ENCODE measurements around the gene CFAP54. TPM values are rescaled to one million over a fixed set of nuclear protein-coding genes. Genes with fewer than 3 reads are reported as not detected.
"Not testable (repeated sequence)": the region's sequence is repeated elsewhere in the genome, so short reads cannot be mapped to it uniquely, and the experiment has no call there.

CFAP54 gene
- polyA plus RNA-seq, 4 donors = 0.10 to 0.31 TPM; not detected in 2

DNA sequence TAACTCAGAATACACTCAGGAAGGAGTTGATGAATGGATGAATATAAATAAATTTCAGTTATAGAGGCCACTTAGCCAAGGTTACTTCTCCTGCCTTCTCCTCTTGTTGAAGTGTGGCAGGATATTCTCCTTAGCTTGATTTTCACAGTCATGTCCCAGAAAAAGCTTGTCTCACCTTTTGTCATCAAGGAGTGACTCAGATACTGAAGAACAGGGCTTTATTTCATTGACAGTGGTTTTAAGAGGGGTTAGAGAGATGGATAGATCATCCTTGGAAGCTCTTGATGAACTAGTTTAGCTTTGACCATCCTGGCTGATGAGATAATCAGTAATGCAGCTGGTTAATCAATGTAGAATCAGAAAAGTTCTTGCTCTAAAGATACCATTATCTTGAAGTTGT is 35.0 kb upstream of the CFAP54 start:
- Histone ChIP-seq H3K27ac (ENCODE audit: low read depth in 1 of 3, low read length in 2 of 3) (no peak overlapping the region), H3K4me1 (ENCODE audit: control insufficient read depth in 3 of 3, insufficient read depth in 2 of 3, low read depth in 1 of 3, low read length in 2 of 3) (no peaks in the 10 kb centered on the region), H3K4me3 (ENCODE audit: low read depth in 1 of 3, low read length in 3 of 3) (no peak overlapping the region), H3K9me3 (ENCODE audit: control insufficient read depth in 2 of 2, insufficient read depth in 1 of 2, low read depth in 1 of 2, low read length in 1 of 2) (no peaks in the 10 kb centered on the region), H3K27me3 (ENCODE audit: control insufficient read depth in 3 of 3, insufficient read depth in 3 of 3, low read length in 3 of 3) (no peaks in the 10 kb centered on the region), H3K36me3 (ENCODE audit: control insufficient read depth in 3 of 3, insufficient read depth in 2 of 3, low read depth in 1 of 3, low read length in 3 of 3) (no peaks in the 10 kb centered on the region)
- FAIRE-seq = no peak
- DNase-seq = no peak

DNA sequence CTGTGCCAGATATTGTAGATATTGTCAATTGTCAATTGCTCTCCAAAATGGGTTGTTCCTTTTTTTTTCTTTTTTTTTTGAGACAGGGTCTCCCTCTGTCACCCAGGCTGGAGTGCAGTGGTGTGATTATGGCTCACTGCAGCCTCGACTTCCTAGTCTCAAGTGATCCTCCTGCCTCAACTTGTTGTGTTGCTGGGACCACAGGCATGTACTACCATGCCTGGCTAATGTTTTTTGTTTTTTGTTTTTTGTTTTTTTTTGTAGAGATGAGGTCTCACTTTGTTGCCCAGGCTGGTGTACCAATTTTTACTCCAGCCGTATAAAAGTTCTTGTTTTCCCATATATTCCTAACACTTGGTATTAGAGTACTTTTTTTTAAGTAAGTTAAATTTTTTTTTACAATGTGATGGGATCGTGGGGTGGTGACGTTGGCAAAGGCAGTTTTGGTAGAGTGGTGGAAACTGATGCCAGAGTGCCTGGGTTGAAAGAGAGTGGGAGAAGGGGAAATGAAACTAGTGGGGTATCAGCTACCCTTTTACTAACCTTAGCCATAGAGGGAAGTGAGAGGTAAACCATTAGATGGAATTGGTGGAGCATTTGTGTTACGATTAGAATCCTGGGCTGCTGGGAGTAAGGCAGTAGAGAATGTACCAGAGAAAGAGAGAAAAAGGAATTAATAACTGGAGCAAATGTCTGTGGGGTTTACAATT is 33.0 kb upstream of the CFAP54 start:
- FAIRE-seq (no peak), DNase-seq (no peak)
- Histone ChIP-seq H3K4me1 (ENCODE audit: control insufficient read depth in 3 of 3, insufficient read depth in 2 of 3, low read depth in 1 of 3, low read length in 2 of 3) (no peaks in the 10 kb centered on the region), H3K27ac (ENCODE audit: low read depth in 1 of 3, low read length in 2 of 3) (no peak overlapping the region), H3K4me3 (ENCODE audit: low read depth in 1 of 3, low read length in 3 of 3) (no peak overlapping the region), H3K9me3 (ENCODE audit: control insufficient read depth in 2 of 2, insufficient read depth in 1 of 2, low read depth in 1 of 2, low read length in 1 of 2) (no peaks in the 10 kb centered on the region), H3K36me3 (ENCODE audit: control insufficient read depth in 3 of 3, insufficient read depth in 2 of 3, low read depth in 1 of 3, low read length in 3 of 3) (no peaks in the 10 kb centered on the region), H3K27me3 (ENCODE audit: control insufficient read depth in 3 of 3, insufficient read depth in 3 of 3, low read length in 3 of 3) (no peaks in the 10 kb centered on the region)
- 78 to 83% (median 81%) methylated on average over 5 of the region's 5 CpGs for WGBS, 3 donors

DNA sequence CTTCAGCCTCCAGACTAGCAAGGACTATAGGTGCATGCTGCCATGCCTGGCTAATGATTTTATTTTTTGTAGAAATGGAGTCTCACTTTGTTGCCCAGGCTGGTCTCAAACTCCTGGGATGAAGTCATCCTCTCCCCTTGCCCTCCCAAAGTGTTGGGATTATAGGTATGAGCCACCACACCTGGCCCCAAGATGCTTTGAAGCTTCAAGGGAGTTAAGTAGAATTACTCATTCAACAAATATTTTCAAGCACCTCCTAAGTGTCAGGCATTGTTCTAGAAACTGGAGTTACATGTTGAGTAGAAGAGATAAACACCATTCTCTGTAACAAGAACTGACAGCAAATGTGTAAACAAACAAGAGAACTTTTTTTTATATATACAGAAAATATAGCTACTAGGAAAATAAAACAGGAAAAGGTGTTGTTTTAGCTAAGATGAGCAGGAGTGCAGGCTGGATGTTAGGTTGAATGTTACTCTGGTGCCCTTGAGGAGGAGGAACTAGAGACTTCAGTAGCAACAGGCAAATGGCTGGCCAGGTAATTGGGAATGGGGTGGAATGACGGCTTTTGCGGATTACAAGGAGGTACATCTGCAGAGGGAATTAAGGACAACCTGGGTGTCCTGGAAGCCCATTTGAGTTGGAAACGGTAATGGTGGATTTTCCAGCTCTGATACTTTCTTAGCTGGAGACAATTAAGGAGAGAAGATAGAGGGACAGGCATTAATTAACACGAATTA is 32.0 kb upstream of the CFAP54 start:
- Histone ChIP-seq H3K4me1 (ENCODE audit: control insufficient read depth in 3 of 3, insufficient read depth in 2 of 3, low read depth in 1 of 3, low read length in 2 of 3) (no peaks in the 10 kb centered on the region), H3K36me3 (ENCODE audit: control insufficient read depth in 3 of 3, insufficient read depth in 2 of 3, low read depth in 1 of 3, low read length in 3 of 3) (no peaks in the 10 kb centered on the region), H3K4me3 (ENCODE audit: low read depth in 1 of 3, low read length in 3 of 3) (no peak overlapping the region), H3K27me3 (ENCODE audit: control insufficient read depth in 3 of 3, insufficient read depth in 3 of 3, low read length in 3 of 3) (no peaks in the 10 kb centered on the region), H3K27ac (ENCODE audit: low read depth in 1 of 3, low read length in 2 of 3) (no peak overlapping the region), H3K9me3 (ENCODE audit: control insufficient read depth in 2 of 2, insufficient read depth in 1 of 2, low read depth in 1 of 2, low read length in 1 of 2) (no peaks in the 10 kb centered on the region)
- no peak for DNase-seq
- WGBS, 3 donors = 78 to 90% (median 89%) methylated on average over 4 of the region's 4 CpGs
- FAIRE-seq = no peak

DNA sequence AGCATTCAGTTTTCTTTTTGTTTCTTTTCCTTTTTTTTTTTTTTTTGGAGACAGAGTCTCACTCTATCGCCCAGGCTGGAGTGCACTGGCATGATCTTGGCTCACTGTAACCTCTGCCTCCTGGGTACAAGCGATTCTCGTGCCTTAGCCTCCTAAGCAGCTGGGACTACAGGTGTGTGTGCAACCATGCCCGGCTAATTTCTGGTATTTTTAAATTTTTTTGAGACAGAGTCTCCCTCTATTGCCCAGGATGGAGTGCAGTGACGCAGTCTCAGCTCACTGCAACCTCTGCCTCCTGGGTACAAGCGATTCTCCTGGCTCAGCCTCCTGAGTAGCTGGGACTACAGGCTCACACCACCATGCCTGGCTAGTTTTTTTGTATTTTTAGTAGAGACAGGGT is 30.1 kb upstream of the CFAP54 start:
- H3K27me3 ChIP-seq (ENCODE audit: control insufficient read depth in 3 of 3, insufficient read depth in 3 of 3, low read length in 3 of 3); DNase-seq; H3K4me1 ChIP-seq (ENCODE audit: control insufficient read depth in 3 of 3, insufficient read depth in 2 of 3, low read depth in 1 of 3, low read length in 2 of 3); H3K4me3 ChIP-seq (ENCODE audit: low read depth in 1 of 3, low read length in 3 of 3); FAIRE-seq; H3K9me3 ChIP-seq (ENCODE audit: control insufficient read depth in 2 of 2, insufficient read depth in 1 of 2, low read depth in 1 of 2, low read length in 1 of 2); H3K36me3 ChIP-seq (ENCODE audit: control insufficient read depth in 3 of 3, insufficient read depth in 2 of 3, low read depth in 1 of 3, low read length in 3 of 3); H3K27ac ChIP-seq (ENCODE audit: low read depth in 1 of 3, low read length in 2 of 3): not testable (repeated sequence)
- 85 to 92% (median 87%) methylated on average over 6 of the region's 6 CpGs for WGBS, 3 donors

DNA sequence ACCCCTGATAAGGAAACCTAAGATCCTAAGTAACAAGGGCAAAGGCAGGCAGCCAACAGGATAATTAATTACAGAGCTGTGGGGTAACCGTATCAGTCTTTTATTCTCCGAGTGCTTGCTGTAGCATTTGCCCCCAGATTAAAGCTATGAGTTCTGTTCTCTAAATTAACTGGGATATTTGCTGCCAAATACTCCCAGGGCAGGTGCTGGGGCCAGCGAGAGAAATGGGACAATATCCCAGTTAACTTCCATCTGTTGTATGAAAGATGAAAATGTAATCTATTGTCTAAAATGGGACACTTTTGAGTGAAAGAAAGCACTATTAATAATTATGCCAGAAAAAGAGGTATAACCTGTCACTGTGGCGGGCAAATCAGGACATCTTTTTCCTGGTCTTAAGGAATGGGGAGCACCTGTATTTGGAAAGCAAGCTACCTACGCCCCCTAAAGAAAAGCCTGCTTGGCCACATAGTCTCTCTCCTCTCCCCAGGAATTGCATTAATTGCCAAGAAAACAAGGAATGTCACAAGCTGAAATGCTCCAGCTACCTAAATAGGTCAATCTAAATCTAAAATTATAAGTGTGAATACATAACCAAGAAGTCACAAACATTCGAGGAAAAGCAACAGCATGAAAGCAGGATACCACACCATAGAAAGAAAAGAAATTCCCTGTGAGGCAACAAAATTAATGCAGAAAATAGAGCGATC is 26.7 kb upstream of the CFAP54 start:
- H3K27ac ChIP-seq (ENCODE audit: low read depth in 1 of 3, low read length in 2 of 3) = no peak overlapping the region
- no peak overlapping the region for H3K4me3 ChIP-seq (ENCODE audit: low read depth in 1 of 3, low read length in 3 of 3)
- no peaks in the 10 kb centered on the region for H3K9me3 ChIP-seq (ENCODE audit: control insufficient read depth in 2 of 2, insufficient read depth in 1 of 2, low read depth in 1 of 2, low read length in 1 of 2)
- no peaks in the 10 kb centered on the region for H3K4me1 ChIP-seq (ENCODE audit: control insufficient read depth in 3 of 3, insufficient read depth in 2 of 3, low read depth in 1 of 3, low read length in 2 of 3)
- DNase-seq (no peak), FAIRE-seq (no peak)
- WGBS, 3 donors = 65 to 79% (median 78%) methylated on average over 7 of the region's 7 CpGs
- H3K36me3 ChIP-seq (ENCODE audit: control insufficient read depth in 3 of 3, insufficient read depth in 2 of 3, low read depth in 1 of 3, low read length in 3 of 3) = no peaks in the 10 kb centered on the region
- H3K27me3 ChIP-seq (ENCODE audit: control insufficient read depth in 3 of 3, insufficient read depth in 3 of 3, low read length in 3 of 3) = no peaks in the 10 kb centered on the region

DNA sequence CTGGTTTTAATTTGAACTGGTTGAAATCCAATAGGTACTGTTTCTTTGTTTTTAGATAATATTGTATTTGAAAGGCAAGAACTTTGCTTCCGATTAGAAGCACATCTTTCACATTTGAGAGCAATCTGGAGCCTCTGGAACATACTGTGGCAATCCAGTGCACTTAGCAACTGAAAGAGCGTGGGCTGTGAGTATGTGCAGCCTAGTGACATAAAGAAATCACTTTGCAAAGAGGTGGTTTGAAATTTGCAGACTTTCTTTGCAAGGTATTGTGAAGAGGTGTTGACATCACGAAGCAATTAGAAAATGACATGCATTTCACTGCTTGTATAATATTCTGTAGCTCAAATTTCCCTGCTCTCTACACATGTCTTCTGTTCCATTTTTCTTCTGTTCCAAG is 23.5 kb upstream of the CFAP54 start:
- no peaks in the 10 kb centered on the region for H3K36me3 ChIP-seq (ENCODE audit: control insufficient read depth in 3 of 3, insufficient read depth in 2 of 3, low read depth in 1 of 3, low read length in 3 of 3)
- DNase-seq (no peak), FAIRE-seq (no peak)
- WGBS, 3 donors = 82 to 88% (median 88%) methylated on average over 3 of the region's 3 CpGs
- no peak overlapping the region for H3K4me3 ChIP-seq (ENCODE audit: low read depth in 1 of 3, low read length in 3 of 3)
- no peak overlapping the region for H3K27ac ChIP-seq (ENCODE audit: low read depth in 1 of 3, low read length in 2 of 3)
- H3K27me3 ChIP-seq (ENCODE audit: control insufficient read depth in 3 of 3, insufficient read depth in 3 of 3, low read length in 3 of 3) = no peaks in the 10 kb centered on the region
- no peaks in the 10 kb centered on the region for H3K4me1 ChIP-seq (ENCODE audit: control insufficient read depth in 3 of 3, insufficient read depth in 2 of 3, low read depth in 1 of 3, low read length in 2 of 3)
- peaks cover 0 to 6% of the 10 kb centered on the region in 2 donors for H3K9me3 ChIP-seq (ENCODE audit: control insufficient read depth in 2 of 2, insufficient read depth in 1 of 2, low read depth in 1 of 2, low read length in 1 of 2)

DNA sequence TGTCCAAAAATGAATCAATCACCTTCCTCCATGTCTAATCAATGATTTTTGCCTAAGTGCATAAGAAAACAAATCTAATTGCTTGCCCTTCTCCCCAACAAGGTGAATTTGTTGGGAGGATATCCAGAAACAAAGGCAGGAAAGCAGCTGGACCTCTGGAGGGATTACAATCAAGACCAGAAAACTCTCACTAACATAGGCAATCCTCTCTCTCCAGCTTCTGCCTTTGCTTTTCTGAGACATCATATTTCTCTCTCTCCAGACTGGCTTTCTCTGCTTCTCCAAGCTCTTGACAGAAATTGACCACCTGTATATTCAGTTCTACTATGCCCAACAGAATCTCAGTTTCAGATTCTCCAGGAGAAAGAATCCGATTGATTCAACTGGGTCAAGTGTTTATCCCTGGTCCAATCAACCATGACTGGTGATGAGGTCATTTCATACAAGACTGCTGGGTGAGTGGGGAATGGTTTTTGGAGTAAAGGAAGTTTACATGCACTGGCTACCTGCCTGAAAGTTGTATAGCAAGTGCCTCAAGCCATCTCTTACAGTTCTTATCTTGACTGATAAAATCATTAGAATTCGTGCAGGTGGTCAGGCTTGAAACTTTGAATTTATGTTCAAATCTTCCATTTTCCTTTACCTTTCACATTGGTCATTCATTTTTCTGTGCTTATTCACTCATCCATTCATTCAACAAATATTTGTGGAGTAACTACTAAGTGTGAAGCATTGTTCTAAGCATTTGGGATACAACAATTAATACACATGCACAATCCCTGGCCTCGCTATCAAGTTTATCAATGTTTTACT is 22.2 kb upstream of the CFAP54 start:
- no peak overlapping the region for H3K4me3 ChIP-seq (ENCODE audit: low read depth in 1 of 3, low read length in 3 of 3)
- H3K27ac ChIP-seq (ENCODE audit: low read depth in 1 of 3, low read length in 2 of 3) = no peak overlapping the region
- no peaks in the 10 kb centered on the region for H3K27me3 ChIP-seq (ENCODE audit: control insufficient read depth in 3 of 3, insufficient read depth in 3 of 3, low read length in 3 of 3)
- H3K9me3 ChIP-seq (ENCODE audit: control insufficient read depth in 2 of 2, insufficient read depth in 1 of 2, low read depth in 1 of 2, low read length in 1 of 2) = peaks cover 0 to 6% of the 10 kb centered on the region in 2 donors
- DNase-seq (no peak), FAIRE-seq (no peak)
- H3K4me1 ChIP-seq (ENCODE audit: control insufficient read depth in 3 of 3, insufficient read depth in 2 of 3, low read depth in 1 of 3, low read length in 2 of 3) = no peaks in the 10 kb centered on the region
- 53 to 74% (median 67%) methylated on average over 3 of the region's 3 CpGs for WGBS, 3 donors
- no peaks in the 10 kb centered on the region for H3K36me3 ChIP-seq (ENCODE audit: control insufficient read depth in 3 of 3, insufficient read depth in 2 of 3, low read depth in 1 of 3, low read length in 3 of 3)

DNA sequence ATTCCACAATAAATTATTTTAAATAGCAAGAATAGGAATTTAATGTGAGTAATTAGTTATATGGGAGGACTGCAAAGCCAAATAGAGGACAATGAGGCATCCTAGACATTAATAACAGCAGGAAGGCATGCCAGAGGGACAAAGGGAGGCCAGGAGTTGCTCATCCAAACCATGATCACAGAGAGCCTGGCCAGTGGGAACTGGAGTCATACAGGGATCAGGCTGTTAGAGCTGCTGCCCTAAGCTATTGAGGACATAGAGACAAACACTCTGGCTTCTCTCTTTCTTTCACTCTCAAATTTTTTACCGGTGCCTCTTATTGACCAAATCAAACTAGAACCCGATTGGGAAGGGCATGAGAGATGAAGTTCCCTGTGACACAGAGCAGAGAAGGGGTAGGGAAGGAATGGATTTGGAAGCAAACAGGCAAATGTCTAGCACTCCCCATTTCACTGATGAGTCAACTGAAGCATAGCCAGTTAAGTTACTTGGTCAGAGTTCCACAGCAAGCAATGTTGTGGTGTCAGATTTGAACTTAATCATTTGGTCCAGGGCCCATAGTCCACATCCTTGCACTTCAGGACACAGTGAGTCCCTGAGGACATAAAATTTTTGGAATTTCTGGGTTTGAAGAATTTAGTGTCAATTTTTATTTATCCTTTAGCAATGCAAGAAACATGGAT is 17.9 kb upstream of the CFAP54 start:
- Histone ChIP-seq H3K4me3 (ENCODE audit: low read depth in 1 of 3, low read length in 3 of 3) (no peak overlapping the region), H3K36me3 (ENCODE audit: control insufficient read depth in 3 of 3, insufficient read depth in 2 of 3, low read depth in 1 of 3, low read length in 3 of 3) (no peaks in the 10 kb centered on the region), H3K27me3 (ENCODE audit: control insufficient read depth in 3 of 3, insufficient read depth in 3 of 3, low read length in 3 of 3) (no peaks in the 10 kb centered on the region), H3K4me1 (ENCODE audit: control insufficient read depth in 3 of 3, insufficient read depth in 2 of 3, low read depth in 1 of 3, low read length in 2 of 3) (no peaks in the 10 kb centered on the region), H3K27ac (ENCODE audit: low read depth in 1 of 3, low read length in 2 of 3) (no peak overlapping the region), H3K9me3 (ENCODE audit: control insufficient read depth in 2 of 2, insufficient read depth in 1 of 2, low read depth in 1 of 2, low read length in 1 of 2) (peaks cover 0 to 6% of the 10 kb centered on the region in 2 donors)
- 90 to 94% (median 90%) methylated on average over 2 of the region's 2 CpGs for WGBS, 3 donors
- no peak for FAIRE-seq
- no peak for DNase-seq

Measured in small intestine (tissue), 7 donors.